Measurements from ENCODE around the gene RINT1. TPM values are rescaled to one million over a fixed set of nuclear protein-coding genes. Genes with fewer than 3 reads are reported as not detected.

The RINT1 gene
- total RNA-seq (2022; extraction: Qiagen RNA extraction), result 12.6 to 15.6 TPM (median 14.5 TPM) in 5 replicates

DNA sequence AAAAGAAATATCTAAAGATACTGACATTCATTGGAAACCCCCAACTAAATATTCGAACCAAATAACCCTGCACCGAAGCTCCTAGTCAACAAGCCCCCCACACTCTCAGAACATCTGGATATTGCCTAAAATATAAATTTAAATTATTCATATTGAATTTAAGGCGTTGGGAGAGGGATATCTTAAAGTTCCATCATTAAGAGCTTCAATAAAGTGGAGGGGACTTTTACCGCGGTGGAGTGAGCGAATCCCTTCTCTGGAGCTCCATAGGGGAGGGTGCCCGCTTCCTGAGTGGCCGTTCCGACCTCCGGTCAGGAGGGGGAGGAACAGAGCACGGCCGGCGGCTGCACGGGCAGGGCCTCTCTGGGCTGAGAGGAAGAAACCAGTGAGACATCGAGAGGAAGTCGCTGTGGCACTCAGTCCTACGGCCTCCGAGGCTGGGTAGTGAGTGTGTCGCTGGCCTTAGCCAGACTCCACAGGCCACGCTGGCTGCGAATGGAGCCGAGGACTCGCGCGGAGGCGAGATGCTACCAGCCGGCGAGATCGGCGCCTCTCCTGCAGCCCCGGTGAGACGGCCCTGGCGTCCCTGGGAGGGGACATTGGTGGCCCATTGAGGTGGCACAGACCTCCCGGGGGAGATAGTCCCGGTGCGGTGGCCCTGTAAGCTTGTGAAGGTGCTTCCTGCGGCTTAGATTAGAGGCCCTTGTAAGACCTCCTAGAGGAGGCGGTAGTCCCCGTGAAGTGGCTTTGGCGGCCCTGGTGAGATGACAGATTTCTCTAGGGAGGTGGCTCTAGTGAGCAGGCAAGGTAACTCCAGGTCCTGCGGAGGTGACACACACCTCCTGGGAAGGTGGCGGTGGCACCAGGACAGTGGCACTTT lies at the start of gene RINT1:
Gene RINT1 (plus strand): TSS at position 410 of the 880 bp plus-strand sequence. CDS start 115 bp downstream, at position 525.

DNA sequence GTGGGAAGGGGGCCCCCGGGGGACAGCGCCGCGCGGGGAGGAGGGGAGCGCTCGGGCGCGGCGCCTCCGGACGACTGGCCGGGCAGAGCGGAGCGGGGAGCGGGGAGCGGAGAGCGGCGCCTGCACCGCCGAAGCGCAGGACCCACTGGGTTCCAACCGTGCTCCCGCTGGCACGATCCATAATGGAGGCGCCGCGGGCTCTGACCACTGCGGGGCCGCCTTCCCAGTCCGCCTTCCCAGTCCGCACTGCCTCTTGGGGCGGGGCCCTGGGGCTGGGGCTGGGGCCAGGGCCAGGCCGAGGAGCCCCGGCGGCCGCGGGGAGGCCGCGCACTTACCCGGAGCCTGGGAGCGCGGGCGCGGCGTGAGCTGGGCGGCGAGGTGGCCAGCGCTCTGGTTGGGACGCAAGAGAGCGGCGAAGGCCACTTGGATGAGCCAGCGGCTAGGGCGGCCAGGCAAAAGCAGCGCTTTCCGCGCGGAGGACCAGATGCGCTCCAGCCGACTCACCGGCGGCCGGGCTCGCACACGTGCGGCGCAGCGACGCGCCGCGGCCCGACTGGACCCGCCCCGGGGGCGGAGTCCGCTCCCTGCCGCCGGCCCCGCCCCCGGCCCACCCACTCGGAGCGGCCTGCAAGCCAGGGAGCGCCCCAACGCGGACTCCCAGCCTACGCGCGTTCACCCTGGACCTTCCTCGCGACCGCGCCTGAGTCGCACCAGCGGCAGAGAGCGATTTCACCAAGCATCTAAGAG lies 10.1 kb upstream of the RINT1 start, which contains the start of gene PUS7:
Gene PUS7 (minus strand): TSS at position 555 of the 747 bp plus-strand sequence. CDS start 13,759 bp downstream, outside the sequence.

DNA sequence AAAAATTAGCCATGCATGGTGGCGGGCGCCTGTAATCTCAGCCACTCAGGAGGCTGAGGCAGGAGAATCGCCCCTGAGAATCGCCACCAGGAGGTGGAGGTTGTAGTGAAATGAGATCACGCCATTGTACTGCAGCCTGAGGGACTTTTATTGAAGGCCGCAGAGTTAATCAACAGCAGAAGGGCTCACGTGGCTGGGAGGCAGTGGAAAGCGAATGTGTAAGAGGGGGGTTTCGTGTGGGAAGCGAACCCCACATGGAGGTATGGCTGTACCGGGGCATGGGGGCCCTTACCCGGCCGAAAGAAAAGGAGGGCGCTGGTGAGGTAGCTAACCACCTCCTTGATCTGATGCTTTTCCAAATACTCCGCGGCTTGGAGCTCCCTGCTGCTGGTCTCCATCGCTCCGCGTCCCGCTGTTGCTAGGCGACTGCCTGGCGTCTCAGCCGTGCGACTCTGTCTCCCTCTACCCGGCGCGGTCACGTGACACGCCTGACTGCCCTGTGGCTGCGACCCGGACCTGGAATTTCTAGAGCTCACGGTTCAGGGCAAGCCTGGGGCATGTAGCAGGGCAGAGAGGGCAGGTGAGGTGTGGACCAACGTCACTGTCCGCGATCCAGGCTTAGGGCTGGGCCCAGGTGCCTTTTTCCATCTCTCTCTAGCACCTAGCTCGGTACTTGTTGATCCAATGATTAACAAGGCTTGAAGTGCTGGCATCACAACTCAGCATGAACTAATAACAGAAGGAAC lies 49.2 kb downstream of the RINT1 start, which contains the start of gene EFCAB10:
Gene EFCAB10 (minus strand): TSS at position 428 of the 746 bp plus-strand sequence. CDS start 30 bp downstream, at position 398.

Other genes starting within 250 kb of the RINT1 start
- 31.4 to 43.6 TPM (median 41.0 TPM) in 5 replicates for gene SRPK2, start 143.3 kb upstream of the RINT1 start, total RNA-seq (2022; extraction: Qiagen RNA extraction)
- gene PUS7, start 9.9 kb upstream of the RINT1 start, total RNA-seq (2022; extraction: Qiagen RNA extraction), result 25.4 to 30.8 TPM (median 28.2 TPM) in 5 replicates
- gene EFCAB10, start 49.3 kb downstream of the RINT1 start, total RNA-seq (2022; extraction: Qiagen RNA extraction), result 2.4 to 3.4 TPM (median 2.8 TPM) in 5 replicates

Measured in A549 treated with dexamethasone at 1 μM for 4 hours (cell line).